Loucy (cell line): Measurements from ENCODE around the gene H19.

Experiments
- EZH2phosphoT487 ChIP-seq: fragments of 200-600 bp; IDR thresholded peaks from 2 replicates; pipeline ENCODE4 v1.6.1; 2018; ENCODE audit warnings: antibody characterized with exemption, mild to moderate bottlenecking, moderate library complexity, borderline replicate concordance
- TF ChIP-seq, protein P1 (sequence below): fragments of 200-600 bp; sonication (generic); conservative IDR thresholded peaks from 2 replicates; pipeline ENCODE4 v1.5.1; 2014; ENCODE audit warnings: mild to moderate bottlenecking, antibody characterized with exemption, low read length

DNA sequence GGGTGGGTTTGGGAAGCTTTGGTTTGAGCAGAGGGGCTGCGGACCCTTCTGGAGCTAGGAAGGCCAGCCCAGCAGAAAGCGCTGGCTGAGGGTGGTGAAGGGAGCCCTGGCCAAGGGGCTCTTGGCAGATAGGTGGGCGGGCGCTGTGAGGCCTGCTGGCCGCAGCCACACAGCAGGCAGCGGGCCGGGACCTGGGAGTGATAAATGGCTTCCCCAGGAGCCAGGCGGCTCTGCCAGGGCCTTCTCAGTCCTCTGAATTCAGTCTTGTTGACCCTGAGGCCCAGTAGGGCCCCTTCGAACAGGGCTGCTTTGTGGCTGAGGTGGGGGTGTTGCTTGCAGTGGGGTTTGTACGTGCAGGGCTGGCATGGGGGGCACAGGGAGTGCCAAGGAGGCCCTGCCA is 33.4 kb upstream of the H19 start:
- TF ChIP-seq, protein P1, sequence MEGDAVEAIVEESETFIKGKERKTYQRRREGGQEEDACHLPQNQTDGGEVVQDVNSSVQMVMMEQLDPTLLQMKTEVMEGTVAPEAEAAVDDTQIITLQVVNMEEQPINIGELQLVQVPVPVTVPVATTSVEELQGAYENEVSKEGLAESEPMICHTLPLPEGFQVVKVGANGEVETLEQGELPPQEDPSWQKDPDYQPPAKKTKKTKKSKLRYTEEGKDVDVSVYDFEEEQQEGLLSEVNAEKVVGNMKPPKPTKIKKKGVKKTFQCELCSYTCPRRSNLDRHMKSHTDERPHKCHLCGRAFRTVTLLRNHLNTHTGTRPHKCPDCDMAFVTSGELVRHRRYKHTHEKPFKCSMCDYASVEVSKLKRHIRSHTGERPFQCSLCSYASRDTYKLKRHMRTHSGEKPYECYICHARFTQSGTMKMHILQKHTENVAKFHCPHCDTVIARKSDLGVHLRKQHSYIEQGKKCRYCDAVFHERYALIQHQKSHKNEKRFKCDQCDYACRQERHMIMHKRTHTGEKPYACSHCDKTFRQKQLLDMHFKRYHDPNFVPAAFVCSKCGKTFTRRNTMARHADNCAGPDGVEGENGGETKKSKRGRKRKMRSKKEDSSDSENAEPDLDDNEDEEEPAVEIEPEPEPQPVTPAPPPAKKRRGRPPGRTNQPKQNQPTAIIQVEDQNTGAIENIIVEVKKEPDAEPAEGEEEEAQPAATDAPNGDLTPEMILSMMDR, result no peak
- no peak for TF ChIP-seq EZH2phosphoT487
